NCI-H2081 treated with DMSO at 0.1 percent for 48 hours (cell line): Measurements from ENCODE around the gene RABEP2.
"Not testable (repeated sequence)": the region's sequence is repeated elsewhere in the genome, so short reads cannot be mapped to it uniquely, and the experiment has no call there.

Source experiments
- DNase-seq: peaks from one replicate; lab custom pipeline; 2025; lab: John Stamatoyannopoulos, UW

The RABEP2 gene

GRCh38 chr16:28932339-28933141, 7.5 kb upstream of the RABEP2 start:
- no peak for DNase-seq

DNA sequence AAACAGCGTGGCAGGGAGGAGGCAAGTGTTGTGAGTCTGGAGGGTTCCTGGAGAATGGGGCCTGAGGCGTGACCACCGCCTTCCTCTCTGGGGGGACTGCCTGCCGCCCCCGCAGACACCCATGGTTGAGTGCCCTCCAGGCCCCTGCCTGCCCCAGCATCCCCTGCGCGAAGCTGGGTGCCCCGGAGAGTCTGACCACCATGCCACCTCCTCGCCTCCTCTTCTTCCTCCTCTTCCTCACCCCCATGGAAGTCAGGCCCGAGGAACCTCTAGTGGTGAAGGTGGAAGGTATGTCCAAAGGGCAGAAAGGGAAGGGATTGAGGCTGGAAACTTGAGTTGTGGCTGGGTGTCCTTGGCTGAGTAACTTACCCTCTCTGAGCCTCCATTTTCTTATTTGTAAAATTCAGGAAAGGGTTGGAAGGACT, 6.8 kb upstream of the RABEP2 start, which contains the start of gene CD19:
CD19 (plus strand) TSS at position 171 of the 425 bp plus-strand sequence; CDS start at position 201, 30 bp downstream.
- DNase-seq = no peak

DNA sequence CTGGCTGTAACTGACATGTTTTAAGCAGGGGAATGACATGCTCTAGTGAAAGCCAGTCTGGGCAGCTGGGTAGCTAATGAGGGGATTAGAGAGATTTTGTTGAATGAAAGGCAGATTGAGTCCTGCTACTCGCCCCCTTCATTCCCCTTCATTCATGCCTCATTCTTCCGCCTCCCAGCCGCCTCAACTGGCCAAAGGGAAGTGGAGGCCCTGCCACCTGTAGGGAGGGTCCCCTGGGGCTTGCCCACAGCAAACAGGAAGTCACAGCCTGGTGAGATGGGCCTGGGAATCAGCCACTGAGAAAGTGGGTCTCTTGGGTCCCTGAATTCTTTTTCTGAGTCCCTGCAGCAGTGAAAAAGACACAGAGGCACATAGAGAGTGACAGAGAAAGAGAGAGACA, 5.6 kb upstream of the RABEP2 start:
- no peak for DNase-seq

DNA sequence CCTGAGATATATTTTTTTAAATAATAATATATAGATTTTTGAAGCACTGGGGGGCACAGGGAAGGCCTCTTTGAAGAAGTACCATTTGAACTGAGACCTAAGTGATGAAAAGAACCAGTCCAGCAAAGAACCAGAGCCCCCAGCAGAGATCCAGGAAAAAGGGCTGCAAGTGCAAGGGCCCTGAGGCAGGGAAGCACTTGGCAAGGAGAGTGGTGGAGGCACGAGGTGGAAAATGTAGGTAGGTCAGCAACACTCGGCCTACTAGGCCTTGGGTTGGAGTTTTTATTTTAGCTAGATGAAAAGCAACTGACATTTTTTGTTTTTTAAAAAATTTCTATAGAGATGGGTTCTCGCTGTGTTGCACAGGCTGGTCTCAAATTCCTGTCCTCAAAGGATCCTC, 5.2 kb upstream of the RABEP2 start:
- DNase-seq = no peak

- no peak for DNase-seq
These were observed 2.8 kb upstream of the RABEP2 start for GRCh38 chr16:28927815-28928214.

- DNase-seq = not testable (repeated sequence)
These were observed 1.2 kb upstream of the RABEP2 start for GRCh38 chr16:28926284-28926683.

DNA sequence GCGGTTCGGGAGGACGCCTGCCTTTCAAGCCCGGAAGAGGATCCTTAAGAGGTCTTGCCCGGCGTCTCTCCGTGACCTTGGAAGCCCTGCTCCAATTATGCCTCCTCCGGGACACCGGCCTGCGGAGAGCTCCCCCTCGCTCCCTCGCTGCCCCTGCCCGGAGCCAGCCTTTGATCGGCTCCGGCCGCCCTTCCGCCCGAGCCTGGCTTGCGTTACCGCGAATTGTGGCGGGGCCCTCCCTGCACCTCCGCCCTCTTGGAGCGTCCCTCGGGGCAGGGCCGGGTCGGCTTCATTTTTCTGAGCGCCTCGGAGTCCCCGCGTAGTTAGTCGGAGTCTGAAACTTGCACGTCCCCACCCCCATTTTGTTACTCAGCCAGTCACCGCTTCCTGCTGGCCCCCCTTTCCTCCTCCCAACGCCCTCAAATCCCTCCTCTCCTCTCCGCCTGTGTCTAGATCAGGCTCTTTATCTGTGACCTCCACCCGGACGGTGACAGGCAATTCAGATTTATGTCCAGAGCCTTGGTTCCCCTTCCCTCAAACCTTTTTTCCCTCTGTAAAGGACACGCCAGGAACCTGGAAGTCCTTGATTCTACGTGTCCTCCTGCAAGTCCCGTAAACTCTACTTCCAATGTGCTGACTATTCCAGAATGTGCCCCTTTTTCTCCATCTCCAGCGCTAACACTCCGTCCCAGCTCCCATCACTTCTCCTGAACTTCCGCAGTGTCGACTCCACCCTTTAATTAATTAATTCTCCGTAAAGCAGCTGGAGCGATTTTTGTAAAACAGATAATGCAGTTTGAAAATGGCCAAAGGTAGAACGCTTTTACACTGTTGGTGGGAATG, 569 bp upstream of the RABEP2 start:
- no peak for DNase-seq

GRCh38 chr16:28924399-28924761, 658 bp downstream of the RABEP2 start:
- DNase-seq = no peak

GRCh38 chr16:28923652-28924398, 1.2 kb downstream of the RABEP2 start:
- no peak for DNase-seq

DNA sequence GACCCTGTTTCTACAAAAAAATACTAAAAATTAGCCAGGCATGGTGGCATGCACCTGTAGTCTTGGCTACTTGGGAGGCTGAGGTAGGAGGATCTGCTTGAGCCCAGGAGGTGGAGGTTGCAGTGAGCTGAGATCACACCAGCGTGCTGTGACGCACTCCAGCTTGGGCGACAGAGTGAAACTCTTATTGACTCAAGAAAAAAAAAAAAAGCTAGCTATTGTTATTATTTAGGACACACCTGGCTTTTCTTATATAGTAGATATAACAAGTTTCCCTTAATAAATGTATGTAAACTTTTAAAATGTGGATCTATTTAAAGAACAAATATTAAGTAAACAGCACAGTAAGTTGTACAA, 1.8 kb downstream of the RABEP2 start:
- no peak for DNase-seq

- no peak for DNase-seq
These were observed 6.3 kb downstream of the RABEP2 start for GRCh38 chr16:28918698-28919097.

GRCh38 chr16:28917095-28917494, 7.9 kb downstream of the RABEP2 start:
- no peak for DNase-seq

DNA sequence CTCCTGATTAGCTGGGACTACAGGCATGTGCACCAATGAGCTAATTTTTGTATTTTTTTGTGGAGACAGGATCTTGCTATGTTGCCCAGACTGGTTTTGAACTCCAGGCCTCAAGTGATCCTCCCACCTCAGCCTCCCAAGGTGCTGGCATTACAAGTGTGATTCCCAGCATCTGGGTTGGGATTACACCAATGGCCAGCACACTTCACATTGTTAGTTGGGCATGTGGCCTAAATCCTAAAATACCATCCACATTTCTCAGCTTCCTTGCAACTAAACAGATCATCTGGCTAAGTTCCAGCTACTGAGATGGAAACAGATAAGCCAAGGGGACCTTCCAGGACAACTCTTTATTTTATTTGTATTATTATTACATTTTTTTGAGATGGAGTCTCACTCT, 9.9 kb downstream of the RABEP2 start:
- no peak for DNase-seq

DNA sequence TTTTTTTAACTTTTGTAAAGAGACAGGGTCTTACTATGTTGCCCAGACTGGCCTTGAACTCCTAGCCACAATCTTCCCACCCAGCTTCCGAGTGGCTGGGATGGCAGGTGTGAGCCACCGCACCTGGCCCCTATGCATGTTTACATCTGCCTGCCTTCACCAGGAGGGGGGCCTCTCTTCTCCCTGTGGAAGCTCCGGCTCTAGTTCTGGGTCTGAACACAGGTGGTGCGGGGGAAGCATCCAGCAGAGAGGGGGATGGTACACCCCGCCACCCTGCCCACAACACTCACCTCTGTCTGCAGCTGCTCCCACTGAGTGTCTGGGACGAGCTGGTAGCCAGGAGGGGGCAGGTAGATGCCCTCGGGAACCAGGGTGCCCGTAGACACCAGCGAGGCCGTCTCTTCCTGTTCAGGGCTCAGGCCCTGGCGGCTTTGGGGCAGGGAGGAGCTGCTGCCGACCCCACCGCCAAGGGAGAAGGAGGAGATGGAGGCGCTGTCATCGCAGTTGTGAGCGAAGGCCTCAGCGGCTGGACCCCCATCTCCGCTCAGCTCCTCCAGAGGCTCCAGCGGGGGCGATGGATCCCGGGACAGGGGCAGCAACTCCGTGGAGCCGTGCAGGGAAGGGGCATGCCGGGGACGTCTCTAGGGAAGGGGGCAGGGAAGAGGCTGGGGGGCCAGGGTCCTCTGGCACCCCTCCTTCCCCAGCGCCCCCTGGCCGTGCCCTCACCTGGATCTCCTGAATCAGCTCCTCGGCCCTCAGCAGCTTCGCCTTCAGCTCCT, 10.9 kb downstream of the RABEP2 start:
- DNase-seq = no peak

GRCh38 chr16:28912558-28912957, 12.5 kb downstream of the RABEP2 start:
- DNase-seq = no peak

- DNase-seq = no peak
These were observed 14.7 kb downstream of the RABEP2 start for GRCh38 chr16:28910086-28911031.

DNA sequence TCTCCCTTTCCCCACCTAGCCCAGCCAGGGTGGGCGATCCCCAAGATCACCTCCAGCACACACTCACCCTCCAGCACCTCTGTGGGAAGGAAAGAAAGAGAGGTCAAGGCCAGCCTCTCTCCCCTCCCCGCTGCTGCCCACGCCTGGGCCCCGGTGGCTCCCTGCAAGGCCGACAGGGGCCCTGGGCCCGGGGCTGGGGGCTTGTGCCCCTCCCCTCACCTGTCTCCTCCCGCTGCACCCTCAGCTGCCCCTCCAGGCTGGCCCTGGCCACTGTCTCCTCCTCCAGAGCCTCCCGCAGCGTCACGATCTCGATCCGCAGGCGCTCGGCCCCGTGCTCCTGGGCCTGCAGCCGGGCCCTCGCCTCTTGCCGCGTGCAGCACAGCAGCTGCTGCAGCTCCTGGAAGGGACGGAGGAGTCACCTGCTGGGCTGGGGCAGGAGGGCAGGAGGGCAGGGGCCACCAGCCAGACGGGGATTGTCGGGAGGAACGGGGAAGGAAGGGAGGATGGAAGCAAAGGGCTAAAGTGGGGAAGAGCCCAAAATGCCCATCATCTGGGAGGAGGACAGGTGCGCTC, 19.2 kb downstream of the RABEP2 start:
- DNase-seq = no peak

- DNase-seq = no peak
These were observed 19.7 kb downstream of the RABEP2 start for GRCh38 chr16:28905229-28905754.

DNA sequence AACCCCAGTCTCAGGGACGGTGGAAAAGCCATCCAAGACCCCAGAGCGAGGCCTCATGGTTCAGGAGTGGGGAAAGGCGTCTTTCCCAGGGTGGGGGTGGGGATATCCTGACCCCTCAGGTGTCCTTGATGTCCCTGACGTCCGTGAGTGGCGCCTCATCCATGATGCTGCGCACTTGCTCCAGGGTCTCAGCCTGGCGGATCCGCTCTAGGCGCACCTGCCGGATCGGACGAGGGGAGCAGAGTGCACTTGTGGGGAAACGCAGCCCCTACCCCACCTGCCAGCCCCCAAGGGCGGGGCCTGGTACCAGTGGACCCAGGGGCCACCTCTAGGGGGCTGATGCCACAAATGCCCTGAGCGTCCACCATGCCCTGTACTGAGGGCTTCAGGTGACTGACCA, 20.2 kb downstream of the RABEP2 start:
- no peak for DNase-seq

DNA sequence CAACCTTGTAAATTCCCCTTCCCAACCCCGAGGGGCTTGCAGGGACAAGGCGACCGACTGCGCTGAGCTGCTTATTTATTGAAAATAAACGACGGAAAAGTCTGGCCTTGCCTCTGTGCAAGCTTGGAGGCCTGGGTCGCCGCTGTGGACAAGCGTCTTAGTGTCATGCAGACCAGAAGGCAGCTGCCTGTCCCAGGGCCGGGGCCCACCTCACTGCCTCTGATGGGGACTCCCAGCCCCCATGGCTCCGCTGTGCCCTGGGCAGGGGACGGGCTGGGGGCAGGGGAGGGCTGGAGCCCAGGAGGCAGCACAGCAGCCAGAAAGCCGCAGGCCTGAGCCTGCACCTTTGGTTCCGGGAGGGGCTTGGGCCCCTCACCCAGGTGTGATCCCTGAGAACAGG, 20.7 kb downstream of the RABEP2 start:
- no peak for DNase-seq
